HEK293 (cell line): ENCODE data around the gene STAP2.
A peak's percentile ranks its signal among the peaks of the same experiment; 100 is the strongest.

Experiments used
- CTCF ChIA-PET: fragments of 350-600 bp; formaldehyde crosslinking; extraction: SDS; loops from one replicate; lab custom pipeline; 2021; ENCODE audit warnings: antibody characterized with exemption; lab: Yijun Ruan, JAX
- POLR2A ChIA-PET: fragments of 300-600 bp; formaldehyde crosslinking; extraction: SDS; loops from one replicate; lab custom pipeline; 2020; ENCODE audit warnings: antibody characterized with exemption, inconsistent platforms; lab: Yijun Ruan, JAX
- H3K27ac ChIP-seq: fragments of 200-500 bp; sonication (Bioruptor generic); 2 replicates; pipeline ENCODE4 v1.5.1; 2014; ENCODE audit warnings: low read depth, low read length, control low read depth, inconsistent platforms; ENCODE audit errors: extremely low read depth
- H3K36me3 ChIP-seq, 2 experiments: fragments of 200-500 bp in 1 of 2; sonication (Bioruptor generic) in 1 of 2; 1 replicate in 1 of 2; 2 replicates in 1 of 2; pipeline ENCODE4 v1.5.1; 2014 to 2017; ENCODE audit warnings: inconsistent platforms in 2 of 2, low read length in 2 of 2; ENCODE audit not compliant: control insufficient read depth in 2 of 2, insufficient read depth in 1 of 2
- H3K4me1 ChIP-seq: fragments of 200-500 bp; sonication (Bioruptor generic); 2 replicates; pipeline ENCODE4 v1.5.1; 2014; ENCODE audit warnings: mild to moderate bottlenecking, low read length, inconsistent platforms; ENCODE audit not compliant: control insufficient read depth, insufficient read depth
- H3K4me3 ChIP-seq: 2 replicates; pipeline ENCODE4 v1.5.1; 2011; ENCODE audit warnings: low read depth, mild to moderate bottlenecking, control low read depth, low read length, moderate library complexity
- H3K9me3 ChIP-seq: fragments of 200-500 bp; sonication (Bioruptor generic); 2 replicates; pipeline ENCODE4 v1.5.1; 2014; ENCODE audit warnings: low read depth, low read length, inconsistent platforms; ENCODE audit not compliant: control insufficient read depth, insufficient read depth
- BCL11B ChIP-seq: fragments of 450-650 bp; formaldehyde crosslinking; IDR thresholded peaks from 2 replicates; pipeline ENCODE4 v1.5.1; 2016; ENCODE audit warnings: low read depth, missing biosample characterization, missing genetic modification characterization
- EGR2 ChIP-seq: fragments of 450-650 bp; formaldehyde crosslinking; IDR thresholded peaks from 2 replicates; pipeline ENCODE4 v1.5.1; 2016; ENCODE audit warnings: low read depth, missing biosample characterization, missing genetic modification characterization
- GFI1B ChIP-seq: fragments of 450-650 bp; formaldehyde crosslinking; IDR thresholded peaks from 2 replicates; pipeline ENCODE4 v1.5.1; 2016; ENCODE audit warnings: missing biosample characterization, missing genetic modification characterization
- GLI2 ChIP-seq: fragments of 450-650 bp; formaldehyde crosslinking; IDR thresholded peaks from 2 replicates; pipeline ENCODE4; 2017; ENCODE audit warnings: missing biosample characterization, missing genetic modification characterization, low read depth, borderline replicate concordance
- GLIS2 ChIP-seq: fragments of 450-650 bp; formaldehyde crosslinking; IDR thresholded peaks from 2 replicates; pipeline ENCODE4 v1.5.1; 2016; ENCODE audit warnings: missing biosample characterization, missing genetic modification characterization
- KLF9 ChIP-seq: fragments of 450-650 bp; formaldehyde crosslinking; IDR thresholded peaks from 2 replicates; pipeline ENCODE4 v1.5.1; 2016; ENCODE audit warnings: missing biosample characterization, missing genetic modification characterization, low read depth
- MEIS1 ChIP-seq: sonication (generic); formaldehyde crosslinking; IDR thresholded peaks from 2 replicates; pipeline ENCODE4 v1.8.1; 2022; ENCODE audit warnings: missing genetic modification reagents, mild to moderate bottlenecking, borderline replicate concordance
- PATZ1 ChIP-seq: fragments of 450-650 bp; formaldehyde crosslinking; IDR thresholded peaks from 2 replicates; pipeline ENCODE4 v1.5.1; 2016; ENCODE audit warnings: missing biosample characterization, missing genetic modification characterization
- SCRT2 ChIP-seq: fragments of 450-650 bp; formaldehyde crosslinking; IDR thresholded peaks from 2 replicates; pipeline ENCODE4 v1.5.1; 2016; ENCODE audit warnings: missing biosample characterization, missing genetic modification characterization
- SP7 ChIP-seq: fragments of 450-650 bp; formaldehyde crosslinking; IDR thresholded peaks from 2 replicates; pipeline ENCODE4 v1.5.1; 2016; ENCODE audit warnings: missing biosample characterization, missing genetic modification characterization
- TCF7L2 ChIP-seq: IDR thresholded peaks from 2 replicates; pipeline ENCODE4 v1.6.1; 2011; ENCODE audit warnings: low read depth, mild to moderate bottlenecking, inconsistent platforms, low read length, moderate library complexity, borderline replicate concordance
- YY1 ChIP-seq: fragments of 450-650 bp; formaldehyde crosslinking; IDR thresholded peaks from 2 replicates; pipeline ENCODE4 v1.5.1; 2018; ENCODE audit warnings: missing biosample characterization, missing genetic modification characterization
- ZFHX2 ChIP-seq: fragments of 450-650 bp; formaldehyde crosslinking; conservative IDR thresholded peaks from 2 replicates; pipeline ENCODE4 v1.5.1; 2016; ENCODE audit warnings: missing biosample characterization, missing genetic modification characterization
- ZNF248 ChIP-seq: fragments of 450-650 bp; formaldehyde crosslinking; IDR thresholded peaks from 2 replicates; pipeline ENCODE4 v1.5.1; 2017; ENCODE audit warnings: missing biosample characterization, missing genetic modification characterization
- ZNF391 ChIP-seq: fragments of 450-650 bp; formaldehyde crosslinking; IDR thresholded peaks from 2 replicates; pipeline ENCODE4 v1.5.1; 2016; ENCODE audit warnings: low read depth, missing biosample characterization, missing genetic modification characterization, borderline replicate concordance
- ZNF404 ChIP-seq: fragments of 450-650 bp; formaldehyde crosslinking; IDR thresholded peaks from 2 replicates; pipeline ENCODE4 v1.5.1; 2017; ENCODE audit warnings: missing biosample characterization, missing genetic modification characterization
- ZNF426 ChIP-seq: fragments of 450-650 bp; formaldehyde crosslinking; IDR thresholded peaks from 2 replicates; pipeline ENCODE4 v1.5.1; 2017; ENCODE audit warnings: missing biosample characterization, missing genetic modification characterization, mild to moderate bottlenecking, inconsistent platforms, moderate library complexity
- ZNF529 ChIP-seq: fragments of 450-650 bp; formaldehyde crosslinking; IDR thresholded peaks from 2 replicates; pipeline ENCODE4 v1.5.1; 2017; ENCODE audit warnings: missing genetic modification characterization, missing biosample characterization; ENCODE audit not compliant: insufficient replicate concordance
- ZNF558 ChIP-seq: fragments of 450-650 bp; formaldehyde crosslinking; IDR thresholded peaks from 2 replicates; pipeline ENCODE4 v1.5.1; 2016; ENCODE audit warnings: missing biosample characterization, missing genetic modification characterization
- ZNF639 ChIP-seq: fragments of 450-650 bp; formaldehyde crosslinking; IDR thresholded peaks from 2 replicates; pipeline ENCODE4 v1.5.1; 2016; ENCODE audit warnings: missing biosample characterization, missing genetic modification characterization
- ZNF654 ChIP-seq: fragments of 450-650 bp; formaldehyde crosslinking; IDR thresholded peaks from 2 replicates; pipeline ENCODE4 v1.5.1; 2016; ENCODE audit warnings: low read depth, missing biosample characterization, missing genetic modification characterization
- ZNF704 ChIP-seq: fragments of 450-650 bp; formaldehyde crosslinking; IDR thresholded peaks from 2 replicates; pipeline ENCODE4 v1.5.1; 2016; ENCODE audit warnings: missing biosample characterization, missing genetic modification characterization
- ZNF707 ChIP-seq: fragments of 450-650 bp; formaldehyde crosslinking; IDR thresholded peaks from 2 replicates; pipeline ENCODE4 v1.5.1; 2016; ENCODE audit warnings: missing biosample characterization, missing genetic modification characterization
- ZNF768 ChIP-seq: fragments of 450-650 bp; formaldehyde crosslinking; IDR thresholded peaks from 2 replicates; pipeline ENCODE4 v1.5.1; 2018; ENCODE audit warnings: missing biosample characterization, mild to moderate bottlenecking, missing genetic modification characterization
- ZNF776 ChIP-seq: fragments of 450-650 bp; formaldehyde crosslinking; IDR thresholded peaks from 2 replicates; pipeline ENCODE4 v1.5.0; 2017; ENCODE audit warnings: missing biosample characterization, missing genetic modification characterization, borderline replicate concordance
- ZNF777 ChIP-seq: fragments of 450-650 bp; formaldehyde crosslinking; IDR thresholded peaks from 2 replicates; pipeline ENCODE4 v1.5.1; 2017; ENCODE audit warnings: missing biosample characterization, missing genetic modification characterization, borderline replicate concordance
- ZNF785 ChIP-seq: fragments of 450-650 bp; formaldehyde crosslinking; IDR thresholded peaks from 2 replicates; pipeline ENCODE4 v1.5.1; 2016; ENCODE audit warnings: missing biosample characterization, missing genetic modification characterization
- ZXDB ChIP-seq: fragments of 450-650 bp; formaldehyde crosslinking; IDR thresholded peaks from 2 replicates; pipeline ENCODE4 v1.5.1; 2016; ENCODE audit warnings: missing biosample characterization, missing genetic modification characterization
- TF ChIP-seq, protein P1 (sequence below): fragments of 450-650 bp; IDR thresholded peaks from 2 replicates; pipeline ENCODE4 v1.5.1; 2018; ENCODE audit warnings: missing biosample characterization, missing genetic modification characterization
- TF ChIP-seq, protein P2 (sequence below): fragments of 450-650 bp; formaldehyde crosslinking; conservative IDR thresholded peaks from 2 replicates; pipeline ENCODE4 v1.5.1; 2016; ENCODE audit warnings: low read depth, missing biosample characterization, missing genetic modification characterization

STAP2 gene

DNA sequence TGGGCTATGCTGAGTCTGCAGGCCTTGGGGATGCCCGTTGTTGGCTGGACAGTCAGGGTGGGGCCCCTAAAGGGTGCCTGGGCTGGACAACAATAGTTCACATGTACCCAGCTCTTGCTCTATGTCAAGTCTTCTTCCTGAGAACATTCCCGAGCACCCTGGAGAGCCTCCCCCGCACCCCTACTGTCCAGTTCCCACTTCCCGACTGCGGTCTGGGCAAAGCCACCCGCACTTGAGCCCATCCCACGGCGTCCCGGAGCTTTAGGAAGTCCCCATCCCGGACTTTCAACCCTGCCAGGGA is 3.6 kb upstream of the STAP2 start:
- ChIA-PET CTCF (interaction anchor here (0.9 to 3.9 kb wide), 4 partner anchors 10 to 75 kb away, joined by 6 to 44 read pairs (median 23); no protein-coding TSS in a partner anchor), POLR2A (interaction anchor here (0.5 to 3.2 kb wide), 30 partner anchors 10 to 1866 kb away, joined by 3 to 29 read pairs (median 6); partner anchors contain the start of genes CHAF1A, FSD1, GADD45B and HDGFL2)
- Histone ChIP-seq H3K9me3 (no peaks in the 10 kb centered on the region), H3K27ac (peak overlapping the region; percentile 60), H3K4me3 (peak overlapping the region; percentile 37), H3K36me3 (peaks cover 5 to 15% of the 10 kb centered on the region in 2 experiments; a peak in 2 of 3 replicates), H3K4me1 (peaks cover 3% of the 10 kb centered on the region; the same call in 1 of the 2 replicates)
- TF ChIP-seq YY1 (no peak), BCL11B (no peak; the same call in 1 of the 2 replicates), TCF7L2 (no peak), GLI2 (tag by site-specific recombination) (no peak), MEIS1 (CRISPR knock-in tag) (no peak), ZNF426 (tag by site-specific recombination) (no peak), EGR2 (tag by site-specific recombination) (0 out of 2 replicates have a peak, but pooled peaks have one; percentile 21), ZNF404 (tag by site-specific recombination) (no peak), ZNF639 (tag by site-specific recombination) (no peak), SP7 (tag by site-specific recombination) (peak; percentile 20; the same call in 1 of the 2 replicates), ZNF768 (no peak), GLIS2 (tag by site-specific recombination) (no peak), ZXDB (peak; percentile 11; the same call in 1 of the 2 replicates), ZNF248 (tag by site-specific recombination) (no peak), ZNF707 (no peak), ZNF777 (tag by site-specific recombination) (no peak), ZNF558 (tag by site-specific recombination) (no peak), ZNF776 (no peak), SCRT2 (tag by site-specific recombination) (no peak), ZNF785 (tag by site-specific recombination) (no peak), ZNF654 (tag by site-specific recombination) (no peak), ZFHX2 (tag by site-specific recombination) (peak; percentile 52), GFI1B (tag by site-specific recombination) (no peak), KLF9 (tag by site-specific recombination) (peak; percentile 24; the same call in 1 of the 2 replicates), ZNF529 (tag by site-specific recombination) (no peak), ZNF704 (tag by site-specific recombination) (no peak), PATZ1 (tag by site-specific recombination) (peak; percentile 13; the same call in 1 of the 2 replicates), ZNF391 (tag by site-specific recombination) (no peak)
- TF ChIP-seq, protein P1, sequence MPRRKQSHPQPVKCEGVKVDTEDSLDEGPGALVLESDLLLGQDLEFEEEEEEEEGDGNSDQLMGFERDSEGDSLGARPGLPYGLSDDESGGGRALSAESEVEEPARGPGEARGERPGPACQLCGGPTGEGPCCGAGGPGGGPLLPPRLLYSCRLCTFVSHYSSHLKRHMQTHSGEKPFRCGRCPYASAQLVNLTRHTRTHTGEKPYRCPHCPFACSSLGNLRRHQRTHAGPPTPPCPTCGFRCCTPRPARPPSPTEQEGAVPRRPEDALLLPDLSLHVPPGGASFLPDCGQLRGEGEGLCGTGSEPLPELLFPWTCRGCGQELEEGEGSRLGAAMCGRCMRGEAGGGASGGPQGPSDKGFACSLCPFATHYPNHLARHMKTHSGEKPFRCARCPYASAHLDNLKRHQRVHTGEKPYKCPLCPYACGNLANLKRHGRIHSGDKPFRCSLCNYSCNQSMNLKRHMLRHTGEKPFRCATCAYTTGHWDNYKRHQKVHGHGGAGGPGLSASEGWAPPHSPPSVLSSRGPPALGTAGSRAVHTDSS (tag by site-specific recombination): no peak
- TF ChIP-seq, protein P2, sequence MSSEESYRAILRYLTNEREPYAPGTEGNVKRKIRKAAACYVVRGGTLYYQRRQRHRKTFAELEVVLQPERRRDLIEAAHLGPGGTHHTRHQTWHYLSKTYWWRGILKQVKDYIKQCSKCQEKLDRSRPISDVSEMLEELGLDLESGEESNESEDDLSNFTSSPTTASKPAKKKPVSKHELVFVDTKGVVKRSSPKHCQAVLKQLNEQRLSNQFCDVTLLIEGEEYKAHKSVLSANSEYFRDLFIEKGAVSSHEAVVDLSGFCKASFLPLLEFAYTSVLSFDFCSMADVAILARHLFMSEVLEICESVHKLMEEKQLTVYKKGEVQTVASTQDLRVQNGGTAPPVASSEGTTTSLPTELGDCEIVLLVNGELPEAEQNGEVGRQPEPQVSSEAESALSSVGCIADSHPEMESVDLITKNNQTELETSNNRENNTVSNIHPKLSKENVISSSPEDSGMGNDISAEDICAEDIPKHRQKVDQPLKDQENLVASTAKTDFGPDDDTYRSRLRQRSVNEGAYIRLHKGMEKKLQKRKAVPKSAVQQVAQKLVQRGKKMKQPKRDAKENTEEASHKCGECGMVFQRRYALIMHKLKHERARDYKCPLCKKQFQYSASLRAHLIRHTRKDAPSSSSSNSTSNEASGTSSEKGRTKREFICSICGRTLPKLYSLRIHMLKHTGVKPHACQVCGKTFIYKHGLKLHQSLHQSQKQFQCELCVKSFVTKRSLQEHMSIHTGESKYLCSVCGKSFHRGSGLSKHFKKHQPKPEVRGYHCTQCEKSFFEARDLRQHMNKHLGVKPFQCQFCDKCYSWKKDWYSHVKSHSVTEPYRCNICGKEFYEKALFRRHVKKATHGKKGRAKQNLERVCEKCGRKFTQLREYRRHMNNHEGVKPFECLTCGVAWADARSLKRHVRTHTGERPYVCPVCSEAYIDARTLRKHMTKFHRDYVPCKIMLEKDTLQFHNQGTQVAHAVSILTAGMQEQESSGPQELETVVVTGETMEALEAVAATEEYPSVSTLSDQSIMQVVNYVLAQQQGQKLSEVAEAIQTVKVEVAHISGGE (tag by site-specific recombination): no peak
